Neuronal stem cell (in vitro differentiated cells): ENCODE data around the gene NAA16.
"Not testable (repeated sequence)": the region's sequence is repeated elsewhere in the genome, so short reads cannot be mapped to it uniquely, and the experiment has no call there.

Source experiments
- DNase-seq: peaks from one replicate; pipeline ENCODE4 v3.0.0-alpha.2; 2013; ENCODE audit warnings: low spot score
- H2AFZ ChIP-seq: one replicate; pipeline ENCODE4 v1.6.1; 2013; ENCODE audit warnings: mild to moderate bottlenecking, low read length, inconsistent platforms
- H2AK5ac ChIP-seq: 2 replicates; pipeline ENCODE4 v1.6.1; 2013; ENCODE audit warnings: low read depth, mild to moderate bottlenecking, inconsistent platforms, low read length, moderate library complexity, mixed read lengths
- H2BK120ac ChIP-seq: 2 replicates; pipeline ENCODE4 v1.6.1; 2013; ENCODE audit warnings: low read depth, mild to moderate bottlenecking, inconsistent platforms, low read length, moderate library complexity, mixed read lengths
- H2BK12ac ChIP-seq: one replicate; pipeline ENCODE4 v1.6.1; 2013; ENCODE audit warnings: low read length, inconsistent platforms
- H2BK15ac ChIP-seq: 2 replicates; pipeline ENCODE4 v1.6.1; 2013; ENCODE audit warnings: mild to moderate bottlenecking, low read length, inconsistent platforms, mixed read lengths
- H2BK5ac ChIP-seq: one replicate; pipeline ENCODE4 v1.6.1; 2013; ENCODE audit warnings: inconsistent platforms, mild to moderate bottlenecking, low read length, moderate library complexity
- H3K14ac ChIP-seq: one replicate; pipeline ENCODE4 v1.6.1; 2013; ENCODE audit warnings: low read length, inconsistent platforms
- H3K18ac ChIP-seq: 2 replicates; pipeline ENCODE4 v1.6.1; 2013; ENCODE audit warnings: low read length, inconsistent platforms
- H3K23ac ChIP-seq: 2 replicates; pipeline ENCODE4 v1.6.1; 2013; ENCODE audit warnings: low read depth, mild to moderate bottlenecking, mixed read lengths, low read length, inconsistent platforms; ENCODE audit not compliant: poor library complexity
- H3K27ac ChIP-seq: replicated peaks from 3 replicates; pipeline ENCODE4 v1.5.1; 2013; ENCODE audit warnings: low read length, inconsistent platforms
- H3K27me3 ChIP-seq, 3 experiments: 2 replicates each; pipeline ENCODE4 v1.6.1; 2013; ENCODE audit warnings: low read length in 3 of 3, mild to moderate bottlenecking in 2 of 3, inconsistent platforms in 1 of 3, low read depth in 1 of 3, mixed read lengths in 1 of 3, moderate library complexity in 1 of 3; ENCODE audit not compliant: control insufficient read depth in 3 of 3, insufficient read depth in 3 of 3
- H3K36me3 ChIP-seq, 2 donors: replicated peaks in 1 of 2; 2 replicates each; pipeline ENCODE4 v1.6.1; 2013; ENCODE audit warnings: low read length in 2 of 2; ENCODE audit not compliant: control insufficient read depth in 2 of 2, insufficient read depth in 2 of 2
- H3K4ac ChIP-seq: 2 replicates; pipeline ENCODE4 v1.6.1; 2013; ENCODE audit warnings: inconsistent platforms, mild to moderate bottlenecking, low read length, moderate library complexity
- H3K4me1 ChIP-seq, 2 donors: 1 replicate in 1 of 2; 2 replicates in 1 of 2; pipeline ENCODE4 v1.6.1; 2013; ENCODE audit warnings: low read length in 2 of 2, low read depth in 1 of 2; ENCODE audit not compliant: control insufficient read depth in 2 of 2, insufficient read depth in 1 of 2
- H3K4me2 ChIP-seq: one replicate; pipeline ENCODE4 v1.6.1; 2013; ENCODE audit warnings: mild to moderate bottlenecking, low read length, inconsistent platforms; ENCODE audit not compliant: insufficient read depth, poor library complexity, severe bottlenecking
- H3K4me3 ChIP-seq, 2 donors: 2 replicates each; pipeline ENCODE4 v1.5.1; 2013; ENCODE audit warnings: low read length in 2 of 2, mild to moderate bottlenecking in 2 of 2, inconsistent platforms in 1 of 2, moderate library complexity in 1 of 2
- H3K79me1 ChIP-seq: one replicate; pipeline ENCODE4 v1.6.1; 2013; ENCODE audit warnings: low read depth, mild to moderate bottlenecking, inconsistent platforms, low read length, moderate library complexity
- H3K9ac ChIP-seq: one replicate; pipeline ENCODE4 v1.6.1; 2013; ENCODE audit warnings: mild to moderate bottlenecking, low read depth, low read length, inconsistent platforms; ENCODE audit not compliant: poor library complexity
- H3K9me3 ChIP-seq, 2 donors: replicated peaks in 1 of 2; 2 replicates each; pipeline versions ENCODE3 to v1.6.1; 2013; ENCODE audit warnings: low read length in 2 of 2, mild to moderate bottlenecking in 2 of 2, inconsistent platforms in 1 of 2, low read depth in 1 of 2, mixed read lengths in 1 of 2, moderate library complexity in 1 of 2; ENCODE audit not compliant: control insufficient read depth in 2 of 2, insufficient read depth in 1 of 2
- H4K8ac ChIP-seq: one replicate; pipeline ENCODE4 v1.6.1; 2013; ENCODE audit warnings: low read depth, mild to moderate bottlenecking, inconsistent platforms, low read length, moderate library complexity
- H4K91ac ChIP-seq: one replicate; pipeline ENCODE4 v1.6.1; 2013; ENCODE audit warnings: low read length, low read depth, mild to moderate bottlenecking, inconsistent platforms; ENCODE audit not compliant: poor library complexity
- WGBS, 2 donors: extraction: QIAGEN DNeasy Blood & Tissue Kit; methylation state at CpG; one replicate each; pipeline ENCODE4 v1.1.7; 2013; ENCODE audit warnings: missing lambda C conversion rate in 2 of 2, mixed read lengths in 1 of 2; ENCODE audit not compliant: insufficient read length in 2 of 2, insufficient replicate concordance in 1 of 2; ENCODE audit errors: extremely low coverage in 2 of 2; 5-methylcytosine and 5-hydroxymethylcytosine counted together

Gene NAA16

DNA sequence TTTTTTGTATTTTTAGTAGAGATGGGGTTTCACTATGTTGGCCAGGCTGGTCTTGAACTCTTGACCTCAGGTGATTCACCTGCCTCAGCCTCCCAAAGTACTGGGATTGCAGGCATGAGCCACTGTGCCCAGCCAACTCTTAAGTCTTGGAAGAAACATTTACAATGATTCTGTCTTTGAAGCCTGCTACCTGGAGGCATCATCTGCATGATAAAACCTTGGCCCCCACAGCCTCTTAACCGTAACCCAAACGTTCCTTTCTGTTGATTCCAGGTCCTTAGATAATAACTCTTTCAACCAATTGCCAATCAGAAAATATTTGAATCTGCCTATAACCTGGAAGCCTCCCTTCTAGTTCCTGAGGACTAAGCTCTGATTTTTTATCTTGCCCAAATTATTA lies 31.9 kb upstream of the NAA16 start:
- H2BK12ac ChIP-seq, H3K4me1 ChIP-seq, H2BK120ac ChIP-seq, H2BK5ac ChIP-seq, H3K36me3 ChIP-seq, H3K4me2 ChIP-seq, H3K27me3 ChIP-seq, DNase-seq, H4K8ac ChIP-seq, H3K4me3 ChIP-seq, H3K14ac ChIP-seq, H3K4ac ChIP-seq, H3K9ac ChIP-seq, H3K23ac ChIP-seq, H2AK5ac ChIP-seq, H2BK15ac ChIP-seq, H2AFZ ChIP-seq, H4K91ac ChIP-seq, H3K79me1 ChIP-seq, H3K27ac ChIP-seq, H3K9me3 ChIP-seq, H3K18ac ChIP-seq: not testable (repeated sequence)
- WGBS, 2 donors: no CpG with 5 or more reads among the region's 2 CpGs

DNA sequence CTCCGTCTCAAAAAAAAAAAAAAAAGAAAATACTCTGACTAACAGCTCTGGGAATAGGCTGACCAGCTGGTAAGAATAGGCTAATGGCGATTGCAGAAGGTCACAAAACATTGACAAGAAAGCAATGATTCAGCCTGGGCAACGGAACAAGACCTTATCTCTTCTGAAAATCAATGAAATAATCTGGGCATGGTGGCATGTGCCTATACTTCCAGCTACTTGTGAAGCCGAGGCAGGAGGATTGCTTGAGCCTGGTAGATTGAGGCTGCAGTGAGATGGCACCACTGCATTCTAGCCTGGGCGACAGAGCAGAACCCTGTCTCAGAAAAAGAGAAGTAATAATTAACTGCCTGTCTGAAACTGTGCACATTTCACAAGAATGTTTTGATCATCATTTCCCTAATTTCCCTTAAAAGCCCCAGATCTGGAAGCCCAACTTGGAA lies 28.9 kb upstream of the NAA16 start:
- WGBS, 2 donors: no CpG with 5 or more reads among the region's 5 CpGs
- no peak overlapping the region for H3K23ac ChIP-seq

DNA sequence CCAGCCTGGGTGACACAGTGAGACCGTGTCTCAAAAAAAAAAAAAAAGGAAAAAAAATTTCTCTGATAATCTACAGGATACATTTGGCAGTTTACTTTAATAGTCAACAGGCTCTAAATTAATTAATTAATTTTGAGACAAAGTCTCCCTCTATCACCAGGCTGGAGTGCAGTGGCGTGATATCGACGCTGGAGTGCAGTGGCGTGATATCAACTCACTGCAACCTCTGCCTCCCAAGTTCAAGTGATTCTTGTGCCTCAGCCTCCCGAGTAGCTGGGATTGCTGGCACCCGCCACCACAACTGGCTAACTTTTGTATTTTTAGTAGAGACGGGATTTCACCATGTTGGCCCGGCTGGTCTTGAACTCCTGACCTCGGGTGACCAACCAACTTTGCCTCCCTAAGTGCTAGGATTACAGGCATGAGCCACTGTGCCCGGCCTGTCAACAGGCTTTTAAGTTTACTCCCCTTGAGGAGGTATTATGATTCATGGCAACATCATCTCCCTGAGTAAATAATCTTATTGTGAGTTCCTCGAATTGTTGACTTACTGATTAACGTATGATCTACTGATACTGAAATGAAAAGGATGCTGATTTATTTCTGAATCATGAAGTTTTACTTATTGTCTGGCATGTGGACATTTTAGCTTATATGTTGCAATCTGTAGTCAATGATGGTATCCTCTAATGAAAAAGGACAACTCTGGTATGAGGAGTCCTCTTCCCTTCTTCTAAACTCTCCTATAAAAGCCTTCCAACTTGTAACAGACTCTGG lies 26.4 kb upstream of the NAA16 start:
- H3K9me3 ChIP-seq: no peaks in the 10 kb centered on the region
- H3K4me3 ChIP-seq: no peak overlapping the region
- H2BK120ac ChIP-seq: no peak overlapping the region
- no peaks in the 10 kb centered on the region for H3K4me1 ChIP-seq
- H4K91ac ChIP-seq: no peak overlapping the region
- no peak overlapping the region for H2BK5ac ChIP-seq
- H3K27me3 ChIP-seq: no peaks in the 10 kb centered on the region
- H3K4ac ChIP-seq: no peak overlapping the region
- H4K8ac ChIP-seq: no peak overlapping the region
- H3K27ac ChIP-seq: no peak overlapping the region
- no CpG with 5 or more reads among the region's 13 CpGs for WGBS, 2 donors
- no peak overlapping the region for H3K4me2 ChIP-seq
- H3K23ac ChIP-seq: no peak overlapping the region
- no peak overlapping the region for H2AFZ ChIP-seq
- H3K9ac ChIP-seq: no peak overlapping the region
- no peak overlapping the region for H3K14ac ChIP-seq
- no peak for DNase-seq
- no peak overlapping the region for H2BK15ac ChIP-seq
- no peaks in the 10 kb centered on the region for H3K36me3 ChIP-seq
- H2BK12ac ChIP-seq: no peak overlapping the region
- H3K79me1 ChIP-seq: no peaks in the 10 kb centered on the region
- no peak overlapping the region for H3K18ac ChIP-seq
- no peak overlapping the region for H2AK5ac ChIP-seq

More for the DNA sequence above, 28.9 kb upstream of the NAA16 start:
- Histone ChIP-seq H3K18ac (no peak overlapping the region), H3K9me3 (no peaks in the 10 kb centered on the region), H2BK12ac (no peak overlapping the region), H2AFZ (no peak overlapping the region), H2BK5ac (no peak overlapping the region), H3K4me1 (no peaks in the 10 kb centered on the region), H3K27me3 (no peaks in the 10 kb centered on the region), H3K27ac (no peak overlapping the region), H3K9ac (no peak overlapping the region), H3K4me3 (no peak overlapping the region), H3K4me2 (no peak overlapping the region), H3K14ac (no peak overlapping the region), H2BK120ac (no peak overlapping the region), H3K4ac (no peak overlapping the region), H3K36me3 (no peaks in the 10 kb centered on the region), H3K79me1 (no peaks in the 10 kb centered on the region), H4K91ac (no peak overlapping the region), H4K8ac (no peak overlapping the region), H2AK5ac (no peak overlapping the region), H2BK15ac (no peak overlapping the region)
- no peak for DNase-seq

- H2BK12ac ChIP-seq: no peak overlapping the region
- no peak overlapping the region for H3K4me3 ChIP-seq
- H3K27me3 ChIP-seq: no peaks in the 10 kb centered on the region
- H2AK5ac ChIP-seq: no peak overlapping the region
- DNase-seq: no peak
- no peaks in the 10 kb centered on the region for H3K4me1 ChIP-seq
- no peak overlapping the region for H3K4me2 ChIP-seq
- no peak overlapping the region for H3K27ac ChIP-seq
- H2BK15ac ChIP-seq: no peak overlapping the region
- H4K8ac ChIP-seq: no peak overlapping the region
- no peak overlapping the region for H2BK5ac ChIP-seq
- H3K9me3 ChIP-seq: no peaks in the 10 kb centered on the region
- WGBS, 2 donors: no CpG with 5 or more reads among the region's 5 CpGs
- no peak overlapping the region for H3K4ac ChIP-seq
- no peak overlapping the region for H3K18ac ChIP-seq
- no peak overlapping the region for H3K9ac ChIP-seq
- H2BK120ac ChIP-seq: no peak overlapping the region
- no peaks in the 10 kb centered on the region for H3K79me1 ChIP-seq
- H4K91ac ChIP-seq: no peak overlapping the region
- H3K36me3 ChIP-seq: no peaks in the 10 kb centered on the region
- H3K14ac ChIP-seq: no peak overlapping the region
- no peak overlapping the region for H2AFZ ChIP-seq
- H3K23ac ChIP-seq: no peak overlapping the region
These were observed 24.7 kb upstream of the NAA16 start for GRCh38 chr13:41286370-41286769.
